OCI-LY7 (cell line): ENCODE data around the gene MADD. TPM values are rescaled to one million over a fixed set of nuclear protein-coding genes. Genes with fewer than 3 reads are reported as not detected.

ENCODE experiments used
- BruUV-seq: library from RNA; stranded (reverse); fragments of 400-500 nt; replicated peaks from 2 replicates; lab custom pipeline; 2021; lab: Mats Ljungman, UMichigan
- CTCF ChIA-PET: fragments of 300-600 bp; sonication (Branson Sonifier 250); formaldehyde crosslinking; loops from one replicate; lab custom pipeline; 2022; ENCODE audit warnings: antibody characterized with exemption; ENCODE audit not compliant: unreplicated experiment; lab: Charles Lee
- POLR2A ChIA-PET: fragments of 300-600 bp; sonication (Branson Sonifier 250); formaldehyde crosslinking; loops from one replicate; lab custom pipeline; 2022; ENCODE audit warnings: antibody characterized with exemption; lab: Charles Lee
- DNase-seq: peaks from one replicate; pipeline ENCODE4 v3.0.0-alpha.2; 2015; ENCODE audit warnings: low spot score
- H2AFZ ChIP-seq: fragments of 200-600 bp; sonication (generic), shearing (Covaris generic); 2 replicates; pipeline ENCODE4 v1.6.1; 2014; ENCODE audit warnings: mild to moderate bottlenecking, antibody characterized with exemption, low read length, moderate library complexity
- H3K27ac ChIP-seq: fragments of 200-600 bp; sonication (generic); 2 replicates; pipeline ENCODE4 v1.5.1; 2014; ENCODE audit warnings: mixed run types, low read depth, mild to moderate bottlenecking, moderate library complexity, low read length, inconsistent platforms; ENCODE audit not compliant: poor library complexity, severe bottlenecking
- H3K36me3 ChIP-seq: fragments of 200-600 bp; sonication (generic); 2 replicates; pipeline ENCODE4 v1.6.1; 2014; ENCODE audit warnings: mild to moderate bottlenecking, antibody characterized with exemption, low read length, moderate library complexity, mixed read lengths; ENCODE audit not compliant: insufficient read depth
- H3K4me1 ChIP-seq: fragments of 200-600 bp; sonication (generic); 2 replicates; pipeline ENCODE4 v1.5.1; 2014; ENCODE audit warnings: mild to moderate bottlenecking, low read length; ENCODE audit not compliant: insufficient read depth, poor library complexity, severe bottlenecking
- H3K4me2 ChIP-seq: fragments of 200-600 bp; sonication (generic); 2 replicates; pipeline ENCODE4 v1.6.1; 2014; ENCODE audit warnings: mild to moderate bottlenecking, low read length
- H3K4me3 ChIP-seq: fragments of 200-600 bp; sonication (generic); 2 replicates; pipeline ENCODE4 v1.5.1; 2014; ENCODE audit warnings: mild to moderate bottlenecking, low read depth, low read length; ENCODE audit not compliant: poor library complexity, severe bottlenecking
- H3K79me2 ChIP-seq: fragments of 200-600 bp; sonication (generic); 2 replicates; pipeline ENCODE4 v1.6.1; 2016; ENCODE audit warnings: low read depth, mild to moderate bottlenecking, low read length, moderate library complexity, mixed read lengths; ENCODE audit not compliant: insufficient read depth
- H3K9me2 ChIP-seq: fragments of 200-600 bp; sonication (generic); 2 replicates; pipeline ENCODE4 v1.6.1; 2016; ENCODE audit warnings: mild to moderate bottlenecking, low read length, mixed read lengths; ENCODE audit not compliant: insufficient read depth
- H3K9me3 ChIP-seq: fragments of 200-600 bp; sonication (generic); 2 replicates; pipeline ENCODE4 v1.6.1; 2014; ENCODE audit warnings: mild to moderate bottlenecking, mixed run types, low read length, mixed read lengths
- H4K20me1 ChIP-seq: fragments of 200-600 bp; sonication (generic); 2 replicates; pipeline ENCODE4 v1.6.1; 2014; ENCODE audit warnings: mild to moderate bottlenecking, antibody characterized with exemption, low read length, moderate library complexity, mixed read lengths; ENCODE audit not compliant: insufficient read depth
- EZH2phosphoT487 ChIP-seq: fragments of 200-600 bp; sonication (generic); IDR thresholded peaks from 2 replicates; pipeline ENCODE4 v1.6.1; 2018; ENCODE audit warnings: low read depth, borderline replicate concordance, mild to moderate bottlenecking, mixed run types, antibody characterized with exemption, low read length, moderate library complexity, mixed read lengths
- intact Hi-C: fragments of 100-400 bp; cut with micrococcal nuclease; formaldehyde crosslinking; loops from one replicate; pipeline ENCODE4 v1.10.0; 2022; ENCODE audit not compliant: unreplicated experiment
- total RNA-seq, 2 experiments: library from RNA; depleted of rRNA in 1 of 2; stranded (reverse); fragments of >200 nt in 1 of 2; shearing (Covaris generic) in 1 of 2; gene quantifications; 2 replicates each; pipeline ENCODE4 v1.2.3, GENCODE V29; 2014 to 2022
- TF ChIP-seq, protein P1 (sequence below): fragments of 200-600 bp; sonication (generic); conservative IDR thresholded peaks from 2 replicates; pipeline ENCODE4 v1.5.1; 2014; ENCODE audit warnings: mild to moderate bottlenecking, antibody characterized with exemption, low read length, moderate library complexity, mixed read lengths

Gene MADD
- total RNA-seq, 2 experiments from 2014 or later: 32.1 to 47.8 TPM

DNA sequence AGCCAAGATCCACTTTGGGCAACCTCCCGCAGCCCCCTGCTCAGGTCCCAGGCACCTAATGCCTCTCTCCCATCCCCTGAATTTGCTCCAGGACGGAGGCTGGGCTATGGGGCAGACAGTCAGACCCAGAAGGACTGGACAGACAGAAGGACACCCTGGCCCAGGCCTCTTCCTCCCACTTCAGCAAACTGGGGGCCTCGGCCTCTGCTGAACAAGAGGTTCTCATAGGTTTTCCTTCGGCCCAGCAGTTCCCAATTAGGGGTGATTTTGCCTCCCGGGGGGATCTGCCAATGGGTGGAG, 104.7 kb downstream of the MADD start:
- POLR2A ChIA-PET: interaction anchor here (1.0 to 3.1 kb wide), 4 partner anchors 18 to 35 kb away, joined by 4 to 20 read pairs (median 11); no protein-coding TSS in a partner anchor
- H3K9me3 ChIP-seq: no peaks in the 10 kb centered on the region
- no TSS peak for BruUV-seq
- H4K20me1 ChIP-seq: no peaks in the 10 kb centered on the region
- H3K9me2 ChIP-seq: no peaks in the 10 kb centered on the region
- peak overlapping the region; percentile 26; the same call in 1 of the 2 replicates for H3K4me2 ChIP-seq
- peaks cover 44% of the 10 kb centered on the region for H3K36me3 ChIP-seq
- H3K79me2 ChIP-seq: peaks cover 24% of the 10 kb centered on the region
- intact Hi-C loops: loop anchor here (1.0 to 10.0 kb wide), 4 partner anchors 34 to 102 kb away; partner anchors contain the start of genes MADD and SLC39A13
- CTCF ChIA-PET: interaction anchor here (1.2 to 1.6 kb wide), 4 partner anchors 29 to 37 kb away, joined by 4 to 9 read pairs (median 6); no protein-coding TSS in a partner anchor
- peak overlapping the region; percentile 45 for H3K27ac ChIP-seq
- no peak overlapping the region for H2AFZ ChIP-seq
- H3K4me3 ChIP-seq: no peak overlapping the region
- no peak for DNase-seq
- peaks cover 46% of the 10 kb centered on the region for H3K4me1 ChIP-seq
- TF ChIP-seq, protein P1, sequence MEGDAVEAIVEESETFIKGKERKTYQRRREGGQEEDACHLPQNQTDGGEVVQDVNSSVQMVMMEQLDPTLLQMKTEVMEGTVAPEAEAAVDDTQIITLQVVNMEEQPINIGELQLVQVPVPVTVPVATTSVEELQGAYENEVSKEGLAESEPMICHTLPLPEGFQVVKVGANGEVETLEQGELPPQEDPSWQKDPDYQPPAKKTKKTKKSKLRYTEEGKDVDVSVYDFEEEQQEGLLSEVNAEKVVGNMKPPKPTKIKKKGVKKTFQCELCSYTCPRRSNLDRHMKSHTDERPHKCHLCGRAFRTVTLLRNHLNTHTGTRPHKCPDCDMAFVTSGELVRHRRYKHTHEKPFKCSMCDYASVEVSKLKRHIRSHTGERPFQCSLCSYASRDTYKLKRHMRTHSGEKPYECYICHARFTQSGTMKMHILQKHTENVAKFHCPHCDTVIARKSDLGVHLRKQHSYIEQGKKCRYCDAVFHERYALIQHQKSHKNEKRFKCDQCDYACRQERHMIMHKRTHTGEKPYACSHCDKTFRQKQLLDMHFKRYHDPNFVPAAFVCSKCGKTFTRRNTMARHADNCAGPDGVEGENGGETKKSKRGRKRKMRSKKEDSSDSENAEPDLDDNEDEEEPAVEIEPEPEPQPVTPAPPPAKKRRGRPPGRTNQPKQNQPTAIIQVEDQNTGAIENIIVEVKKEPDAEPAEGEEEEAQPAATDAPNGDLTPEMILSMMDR: no peak
- TF ChIP-seq EZH2phosphoT487: no peak

DNA sequence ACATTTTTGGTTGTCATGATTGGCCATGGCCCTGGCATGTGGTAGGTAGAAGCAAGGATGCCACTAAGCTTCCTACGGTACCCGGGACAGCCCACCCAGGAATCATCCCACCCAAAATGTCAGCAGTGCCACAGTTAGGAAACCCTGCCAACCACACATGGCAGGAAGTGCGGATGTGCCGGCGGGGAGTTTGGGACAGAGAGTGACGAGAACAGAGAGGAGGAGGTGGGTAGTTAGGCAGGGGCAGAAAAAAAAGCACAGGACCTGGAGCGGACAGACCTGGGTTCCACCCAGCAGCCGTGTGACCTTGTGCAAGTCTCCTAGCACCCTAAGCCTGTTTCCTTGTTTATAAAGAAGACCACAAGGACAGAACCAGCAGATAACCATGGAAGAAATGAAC, 105.1 kb downstream of the MADD start:
- Histone ChIP-seq H3K4me3 (no peak overlapping the region), H3K27ac (peak overlapping the region; percentile 45), H4K20me1 (no peaks in the 10 kb centered on the region), H3K79me2 (peaks cover 24% of the 10 kb centered on the region), H3K4me1 (peaks cover 46% of the 10 kb centered on the region), H2AFZ (no peak overlapping the region), H3K4me2 (peak overlapping the region; percentile 85; the same call in 1 of the 2 replicates), H3K9me2 (no peaks in the 10 kb centered on the region), H3K36me3 (peaks cover 43% of the 10 kb centered on the region), H3K9me3 (no peaks in the 10 kb centered on the region)
- TF ChIP-seq, protein P1: no peak
- TF ChIP-seq EZH2phosphoT487: no peak
- POLR2A ChIA-PET: interaction anchor here (2.2 kb wide), 1 partner anchor 25 kb away, joined by 20 read pairs; no protein-coding TSS in a partner anchor
- DNase-seq: no peak
- intact Hi-C loops: loop anchor here (10.0 kb wide), 1 partner anchor 80 kb away; no protein-coding TSS in a partner anchor
- CTCF ChIA-PET: interaction anchor here (1.2 to 1.6 kb wide), 4 partner anchors 28 to 37 kb away, joined by 4 to 9 read pairs (median 6); no protein-coding TSS in a partner anchor
- BruUV-seq: no TSS peak

DNA sequence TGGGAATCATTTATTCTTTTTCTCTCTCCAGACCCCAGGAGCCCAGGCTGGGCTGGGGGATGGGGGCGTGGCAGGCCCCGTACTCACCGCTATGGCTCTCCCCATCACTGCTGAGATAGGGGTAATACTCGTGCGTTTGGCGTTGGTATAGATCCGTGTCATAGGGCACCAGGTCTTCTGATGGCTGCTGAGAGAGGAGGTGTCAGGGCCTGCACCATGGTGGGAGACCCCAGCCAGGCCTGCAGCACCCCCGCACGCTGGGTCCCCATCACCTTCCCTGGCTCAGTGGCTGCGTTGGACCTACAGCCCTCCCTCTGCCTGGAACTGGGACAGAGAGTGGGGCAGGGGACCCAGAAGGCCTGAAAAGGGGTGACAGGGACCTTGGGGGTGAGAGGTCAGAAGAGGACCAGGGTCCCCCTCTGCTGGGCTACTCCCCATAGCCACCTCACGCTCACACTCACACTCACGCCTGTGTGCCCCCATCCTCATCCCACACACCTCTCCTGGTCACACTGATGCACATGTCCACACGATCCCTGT, 105.7 kb downstream of the MADD start:
- TF ChIP-seq EZH2phosphoT487: no peak
- TF ChIP-seq, protein P1: no peak
- Histone ChIP-seq H3K4me2 (peak overlapping the region; percentile 85), H3K4me1 (peaks cover 46% of the 10 kb centered on the region), H3K36me3 (peaks cover 42% of the 10 kb centered on the region), H3K9me2 (no peaks in the 10 kb centered on the region), H3K9me3 (no peaks in the 10 kb centered on the region), H3K79me2 (peaks cover 24% of the 10 kb centered on the region), H3K27ac (peak overlapping the region; percentile 67), H3K4me3 (peak overlapping the region; percentile 79), H2AFZ (no peak overlapping the region), H4K20me1 (no peaks in the 10 kb centered on the region)
- intact Hi-C loops: loop anchor here (10.0 kb wide), 1 partner anchor 79 kb away; no protein-coding TSS in a partner anchor
- CTCF ChIA-PET: interaction anchor here (2.1 kb wide), 1 partner anchor 32 kb away, joined by 7 read pairs; no protein-coding TSS in a partner anchor
- no peak for DNase-seq
- no TSS peak for BruUV-seq
- POLR2A ChIA-PET: interaction anchor here (2.2 kb wide), 1 partner anchor 24 kb away, joined by 20 read pairs; no protein-coding TSS in a partner anchor
